ENCODE data around the gene RBM6. TPM values are rescaled to one million over a fixed set of nuclear protein-coding genes. Genes with fewer than 3 reads are reported as not detected.

The RBM6 gene
- total RNA-seq, 2 donors from 2014 or later: 63.7 to 76.6 TPM

DNA sequence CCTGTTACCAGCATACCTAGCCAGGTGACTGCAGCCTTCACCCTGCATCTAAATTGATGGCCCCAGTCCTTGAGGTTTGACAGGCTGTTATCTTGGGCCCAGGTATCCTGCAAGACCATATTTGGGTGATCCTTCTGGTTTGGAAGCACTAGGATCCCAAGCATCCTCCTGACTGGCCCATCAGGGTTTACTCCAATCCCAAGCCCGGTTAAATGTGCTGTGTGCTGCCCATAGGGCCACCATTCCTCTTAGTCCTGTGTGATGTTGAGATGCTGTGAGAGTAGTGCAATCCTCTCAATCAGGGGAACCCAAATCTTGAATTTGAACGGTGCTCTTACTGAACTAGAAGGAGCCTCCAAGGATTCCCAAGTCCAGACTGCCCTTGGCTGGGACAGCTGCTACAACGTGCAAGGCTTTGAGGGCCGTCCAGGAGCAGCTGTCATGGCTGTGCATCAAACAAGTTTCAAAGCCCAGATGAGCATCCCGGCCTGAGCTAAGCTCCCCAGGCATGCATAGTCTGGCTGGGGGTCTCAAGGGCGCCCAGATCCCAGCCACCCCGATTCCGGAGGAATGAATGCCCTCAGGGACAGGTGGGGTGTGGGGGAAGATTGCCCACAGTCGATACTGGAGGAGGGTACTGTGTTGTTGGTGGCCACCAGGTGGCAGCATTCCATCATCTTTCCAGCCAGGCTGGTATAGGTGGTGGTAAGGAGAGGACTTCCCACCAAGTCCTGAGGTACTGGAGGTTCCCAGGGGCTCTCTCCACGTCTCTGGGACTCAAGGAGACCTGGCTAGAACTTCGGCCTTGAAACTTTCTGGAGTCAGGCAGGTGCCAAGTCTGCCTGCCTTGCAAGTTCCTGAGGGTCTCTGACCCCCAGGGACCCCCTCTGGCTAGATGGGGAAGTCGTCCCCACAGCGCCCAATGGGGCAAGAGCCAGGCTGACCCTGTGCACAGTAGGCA is 181.4 kb downstream of the RBM6 start:
- intact Hi-C loops (cut with DNase I, micrococcal nuclease): loop anchor here in 1 of 2 donors (2.0 kb wide), 1 partner anchor 65 kb away; no protein-coding TSS in a partner anchor

DNA sequence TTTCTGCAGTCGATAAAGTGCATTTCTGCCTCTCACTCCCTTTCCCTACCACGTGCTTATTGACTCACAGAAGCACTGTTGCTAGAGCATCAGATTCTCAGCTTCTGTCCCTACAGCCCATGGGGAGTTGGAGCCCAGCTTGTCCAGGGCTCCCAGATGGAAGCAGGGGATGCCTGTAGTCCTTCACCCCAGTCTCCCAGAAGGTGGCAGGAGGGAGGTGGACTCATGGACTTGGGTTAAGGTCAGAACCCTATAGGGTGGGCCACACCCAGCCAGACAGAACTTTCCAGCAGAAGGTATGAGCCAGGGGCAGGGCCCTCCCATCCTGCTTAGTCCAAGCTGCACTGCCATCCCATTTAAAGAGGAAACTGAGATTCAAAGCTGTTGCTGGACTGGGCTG is 182.1 kb downstream of the RBM6 start:
- intact Hi-C loops (cut with DNase I, micrococcal nuclease): loop anchor here in 1 of 2 donors (2.0 kb wide), 1 partner anchor 65 kb away; no protein-coding TSS in a partner anchor
- peak; percentile 49 for ATAC-seq
- DNase-seq: no peak

More for the DNA sequence above, 181.4 kb downstream of the RBM6 start:
- peak; percentile 80 for ATAC-seq
- peak; percentile 61 to 84 for DNase-seq

GRCh38 chr3:50122661-50123391 is 182.9 kb downstream of the RBM6 start:
- DNase-seq (no peak), ATAC-seq (no peak)
- intact Hi-C loops (cut with DNase I, micrococcal nuclease): loop anchor here in 1 of 2 donors (2.0 kb wide), 1 partner anchor 64 kb away; no protein-coding TSS in a partner anchor

DNA sequence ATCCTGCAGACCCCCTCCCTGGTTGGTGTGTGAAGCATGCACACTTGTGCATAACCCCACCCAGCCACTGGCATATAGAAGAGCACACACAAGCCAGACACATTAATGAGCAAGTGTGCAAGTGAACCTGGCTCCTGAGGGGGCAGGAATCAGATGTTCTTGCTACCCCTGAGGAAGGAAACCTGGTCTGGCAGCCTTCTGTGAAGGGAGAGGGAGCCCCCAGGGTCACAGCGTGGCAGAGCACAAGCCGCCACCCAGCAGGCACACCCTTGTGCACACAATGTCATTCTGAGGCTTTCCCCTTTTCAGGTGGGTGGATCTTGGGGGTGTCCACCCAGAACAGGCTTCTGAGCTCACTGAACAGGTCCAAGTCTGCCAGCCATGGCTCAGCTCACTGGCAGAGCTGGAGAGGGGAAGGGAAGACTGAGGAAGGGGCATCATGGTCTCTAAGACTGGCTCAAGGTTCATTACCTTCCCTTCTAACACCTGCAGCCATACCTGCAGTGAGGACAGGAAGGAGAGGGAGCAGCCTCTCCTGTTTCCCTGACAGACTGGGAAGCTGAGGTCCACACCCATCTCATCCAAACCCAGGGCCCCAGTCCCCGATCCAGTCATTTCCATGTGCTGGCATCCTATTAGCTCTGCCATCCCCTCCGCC is 183.6 kb downstream of the RBM6 start:
- ATAC-seq (peak; percentile 18), DNase-seq (no peak)
- intact Hi-C loops (cut with DNase I, micrococcal nuclease): loop anchor here in 1 of 2 donors (2.0 kb wide), 1 partner anchor 63 kb away; no protein-coding TSS in a partner anchor

DNA sequence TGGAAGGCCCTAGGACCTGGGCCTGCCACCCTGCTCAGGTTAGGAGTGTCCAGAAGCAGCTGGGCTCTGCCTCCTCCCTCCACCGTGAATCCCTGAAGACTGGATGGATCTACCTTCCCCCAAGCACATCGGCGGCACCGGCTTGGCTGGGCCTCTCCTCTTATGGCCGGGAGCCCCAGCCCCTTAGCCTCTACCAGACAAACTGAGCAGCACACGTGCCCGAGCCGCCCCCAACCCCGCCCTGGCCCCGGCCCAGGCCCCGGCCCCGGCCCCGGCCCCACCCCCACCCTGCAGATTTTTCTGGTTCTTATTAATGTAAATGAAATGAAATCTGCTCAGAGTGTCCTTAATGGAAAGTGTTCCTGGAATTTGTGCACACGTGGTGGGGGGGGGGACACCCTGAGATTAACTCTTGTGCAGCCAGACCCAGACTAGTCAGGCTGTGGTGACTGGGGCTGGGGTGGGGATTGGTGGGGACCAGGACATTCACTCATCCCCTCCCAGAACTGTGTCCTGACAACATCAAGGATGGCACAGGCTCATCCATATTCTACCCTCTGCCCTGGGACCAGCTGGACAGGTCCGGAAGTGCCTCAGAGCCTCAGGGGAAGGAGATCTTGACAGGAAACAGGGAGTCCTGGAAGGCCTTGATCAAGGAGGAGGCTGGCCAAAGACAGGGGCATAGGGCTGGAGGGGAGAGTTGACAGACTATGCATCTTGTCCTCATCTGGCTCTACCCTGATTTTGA is 184.3 kb downstream of the RBM6 start:
- no peak for DNase-seq
- peak; percentile 0 for ATAC-seq
- intact Hi-C loops (cut with DNase I, micrococcal nuclease): no loop called here

- intact Hi-C loops (cut with DNase I, micrococcal nuclease): no loop called here
- no peak for DNase-seq
- ATAC-seq: no peak
These were observed 184.8 kb downstream of the RBM6 start for GRCh38 chr3:50124800-50125178.

DNA sequence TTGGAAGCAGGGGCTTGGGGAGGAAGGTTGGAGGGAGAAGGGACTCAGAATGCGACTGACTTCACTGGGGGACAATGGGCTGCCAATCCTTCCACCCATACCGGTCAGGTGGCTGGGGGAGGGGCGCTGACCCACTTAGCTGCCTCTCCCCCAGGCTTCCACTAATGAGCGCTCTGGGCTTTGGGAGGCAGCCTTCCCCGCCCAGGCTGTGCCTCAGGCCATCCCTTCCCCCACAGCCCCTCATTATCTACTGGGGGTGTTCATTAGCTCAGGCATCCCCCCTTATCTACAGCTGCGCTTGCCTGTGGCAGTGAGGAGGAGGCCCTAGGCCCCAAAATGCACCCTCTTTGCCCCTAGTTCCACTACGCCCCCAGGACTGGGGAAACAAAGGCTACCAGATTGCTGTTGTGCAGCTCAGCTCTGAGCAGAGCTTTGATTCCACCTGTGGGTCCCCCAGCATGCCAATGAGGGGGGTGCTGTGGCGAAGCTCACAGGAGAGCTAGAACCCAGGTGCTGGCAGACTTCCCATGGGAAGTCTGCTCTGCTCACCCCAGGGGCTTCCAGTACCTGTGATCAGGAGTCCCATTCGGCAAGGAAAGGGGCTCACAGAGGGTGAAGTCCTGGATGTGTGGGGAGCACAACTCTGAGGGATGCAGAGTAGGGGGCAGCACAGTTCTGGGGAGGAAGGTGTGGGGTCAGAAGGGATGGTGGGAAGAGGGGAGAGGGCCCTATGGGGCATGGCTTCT is 185.8 kb downstream of the RBM6 start:
- no peak for ATAC-seq
- no peak for DNase-seq
- intact Hi-C loops (cut with DNase I, micrococcal nuclease): no loop called here

- ATAC-seq (no peak), DNase-seq (no peak)
- intact Hi-C loops (cut with DNase I, micrococcal nuclease): no loop called here
These were observed 186.6 kb downstream of the RBM6 start for GRCh38 chr3:50126287-50127211.

Other genes starting within 250 kb of the RBM6 start
- gene AMIGO3, start 220.5 kb upstream of the RBM6 start, total RNA-seq: not detected
- gene GMPPB, start 216.2 kb upstream of the RBM6 start, total RNA-seq: 10 to 100 TPM; 54.2 to 78.4 TPM
- gene IP6K1, start 153.6 kb upstream of the RBM6 start, total RNA-seq: 10 to 100 TPM; 29.2 to 36.9 TPM
- under 1 TPM in 1 of 2 donors, not detected in 1; 0.20 TPM for gene CDHR4, start 140.3 kb upstream of the RBM6 start, total RNA-seq
- 1 to 10 TPM in 1 of 2 donors, under 1 TPM in 1; 0.27 to 2.0 TPM for gene INKA1, start 136.9 kb upstream of the RBM6 start, total RNA-seq
- gene UBA7, start 126.2 kb upstream of the RBM6 start, total RNA-seq: 100 to 1,000 TPM in 1 of 2 donors, 10 to 100 TPM in 1; 71.6 to 102 TPM
- gene TRAIP, start 83.6 kb upstream of the RBM6 start, total RNA-seq: 1 to 10 TPM; 3.2 to 5.3 TPM
- gene CAMKV, start 70.2 kb upstream of the RBM6 start, total RNA-seq: under 1 TPM; 0.12 to 0.34 TPM
- 100 to 1,000 TPM; 124 to 145 TPM for gene MST1R, start 36.3 kb upstream of the RBM6 start, total RNA-seq
- 1 to 10 TPM; 9.4 TPM for gene MON1A, start 10.3 kb upstream of the RBM6 start, total RNA-seq
- gene RBM5, start 148.8 kb downstream of the RBM6 start, total RNA-seq: 100 to 1,000 TPM; 124 to 135 TPM
- 10 to 100 TPM; 11.5 to 12.1 TPM for gene SEMA3F, start 215.2 kb downstream of the RBM6 start, total RNA-seq

All from left colon (tissue), 2 donors.